Lung (tissue), 12 donors: ENCODE measurements around the gene PRDM10. TPM values are rescaled to one million over a fixed set of nuclear protein-coding genes. Genes with fewer than 3 reads are reported as not detected.

Experiments
- ATAC-seq: fragments of 200-7000 bp; cut with Tn5 transposase; one replicate; pipeline ENCODE4 v1.9.1; 2020; ENCODE audit warnings: moderate number of reproducible peaks; ENCODE audit not compliant: insufficient read depth, low FRiP score
- DNase-seq, 3 donors: peaks; one replicate each; pipeline ENCODE4 v3.0.0-alpha.2; 2013 to 2017
- H3K27ac ChIP-seq, 2 donors: one replicate each; pipeline ENCODE4 v1.5.1; 2013; ENCODE audit warnings: mild to moderate bottlenecking in 2 of 2, moderate library complexity in 2 of 2, control low read depth in 1 of 2, inconsistent platforms in 1 of 2, low read depth in 1 of 2, low read length in 1 of 2
- H3K27me3 ChIP-seq, 3 donors: one replicate each; pipeline ENCODE4 v1.5.1; 2013; ENCODE audit warnings: low read length in 2 of 3; ENCODE audit not compliant: control insufficient read depth in 3 of 3, insufficient read depth in 3 of 3
- H3K36me3 ChIP-seq, 4 donors: one replicate each; pipeline ENCODE4 v1.5.1; 2013; ENCODE audit warnings: low read length in 4 of 4, mild to moderate bottlenecking in 1 of 4, moderate library complexity in 1 of 4; ENCODE audit not compliant: control insufficient read depth in 4 of 4, insufficient read depth in 4 of 4
- H3K4me1 ChIP-seq, 5 donors: one replicate each; pipeline ENCODE4 v1.5.1; 2013; ENCODE audit warnings: low read length in 5 of 5, mild to moderate bottlenecking in 2 of 5, moderate library complexity in 1 of 5; ENCODE audit not compliant: control insufficient read depth in 5 of 5, insufficient read depth in 5 of 5
- H3K4me3 ChIP-seq: one replicate; pipeline ENCODE4 v1.5.1; 2013; ENCODE audit warnings: mild to moderate bottlenecking, control low read depth, moderate library complexity
- H3K9ac ChIP-seq, 2 donors: one replicate each; pipeline ENCODE4 v1.5.1; 2013; ENCODE audit warnings: low read length in 2 of 2, control low read depth in 1 of 2; ENCODE audit not compliant: insufficient read depth in 1 of 2
- H3K9me3 ChIP-seq, 4 donors: one replicate each; pipeline ENCODE4 v1.5.1; 2013; ENCODE audit warnings: low read length in 3 of 4, mild to moderate bottlenecking in 1 of 4, moderate library complexity in 1 of 4; ENCODE audit not compliant: control insufficient read depth in 4 of 4, insufficient read depth in 3 of 4
- WGBS, 2 donors: extraction: QIAGEN DNeasy Blood & Tissue Kit; methylation state at CpG; one replicate each; pipeline ENCODE4 v1.1.7; 2013; 5-methylcytosine and 5-hydroxymethylcytosine counted together
- polyA plus RNA-seq, 2 donors: library from polyadenylated mRNA; stranded (reverse); fragments of 200-250 nt; gene quantifications; one replicate each; pipeline ENCODE4 v1.2.1, GENCODE V29; 2013
- total RNA-seq, 2 donors: library from RNA; depleted of rRNA in 1 of 2; stranded (reverse); fragments of >200 nt in 1 of 2; gene quantifications; one replicate each; pipeline ENCODE4 v1.2.1, GENCODE V29; 2014 to 2021
- TF ChIP-seq, protein P1 (sequence below): IDR thresholded peaks from 2 replicates; pipeline ENCODE4 v1.5.1; 2012; ENCODE audit warnings: mild to moderate bottlenecking; ENCODE audit errors: control extremely low read depth, extremely low read depth
- donor health status: control.
- donor health status: control.
- donor health status: Bipolar disorder and iron deficiency.
- donor health status: healthy.
- donor health status: DM: yes; HTN: yes; CAD: no.

Gene PRDM10
- total and polyA plus RNA-seq, 4 donors, result 2.3 to 19.0 (median 5.7) TPM

GRCh38 chr11:130008326-130008725 is 5.7 kb upstream of the PRDM10 start:
- DNase-seq (no peak), ATAC-seq (no peak)
- Histone ChIP-seq H3K27me3 (no peaks in the 10 kb centered on the region), H3K4me3 (no peak overlapping the region), H3K27ac (no peak overlapping the region), H3K9me3 (peaks cover 0 to 2% (median 0%) of the 10 kb centered on the region in 4 donors), H3K36me3 (no peaks in the 10 kb centered on the region), H3K4me1 (peaks cover 0 to 7% (median 2%) of the 10 kb centered on the region in 5 donors), H3K9ac (no peak overlapping the region)
- TF ChIP-seq, protein P1, sequence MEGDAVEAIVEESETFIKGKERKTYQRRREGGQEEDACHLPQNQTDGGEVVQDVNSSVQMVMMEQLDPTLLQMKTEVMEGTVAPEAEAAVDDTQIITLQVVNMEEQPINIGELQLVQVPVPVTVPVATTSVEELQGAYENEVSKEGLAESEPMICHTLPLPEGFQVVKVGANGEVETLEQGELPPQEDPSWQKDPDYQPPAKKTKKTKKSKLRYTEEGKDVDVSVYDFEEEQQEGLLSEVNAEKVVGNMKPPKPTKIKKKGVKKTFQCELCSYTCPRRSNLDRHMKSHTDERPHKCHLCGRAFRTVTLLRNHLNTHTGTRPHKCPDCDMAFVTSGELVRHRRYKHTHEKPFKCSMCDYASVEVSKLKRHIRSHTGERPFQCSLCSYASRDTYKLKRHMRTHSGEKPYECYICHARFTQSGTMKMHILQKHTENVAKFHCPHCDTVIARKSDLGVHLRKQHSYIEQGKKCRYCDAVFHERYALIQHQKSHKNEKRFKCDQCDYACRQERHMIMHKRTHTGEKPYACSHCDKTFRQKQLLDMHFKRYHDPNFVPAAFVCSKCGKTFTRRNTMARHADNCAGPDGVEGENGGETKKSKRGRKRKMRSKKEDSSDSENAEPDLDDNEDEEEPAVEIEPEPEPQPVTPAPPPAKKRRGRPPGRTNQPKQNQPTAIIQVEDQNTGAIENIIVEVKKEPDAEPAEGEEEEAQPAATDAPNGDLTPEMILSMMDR, result no peak

- ATAC-seq (no peak), DNase-seq (no peak)
- H3K4me3 ChIP-seq, result no peak overlapping the region
- peaks cover 0 to 2% (median 0%) of the 10 kb centered on the region in 4 donors for H3K9me3 ChIP-seq
- no peak overlapping the region for H3K9ac ChIP-seq
- H3K27ac ChIP-seq, result no peak overlapping the region
- 88 to 92% methylated on average over 3 of the region's 3 CpGs for WGBS, 2 donors
- TF ChIP-seq, protein P1, result no peak
- H3K36me3 ChIP-seq, result no peaks in the 10 kb centered on the region
- peaks cover 0 to 8% (median 2%) of the 10 kb centered on the region in 5 donors for H3K4me1 ChIP-seq
- H3K27me3 ChIP-seq, result no peaks in the 10 kb centered on the region
Measured at GRCh38 chr11:130006929-130007328, 4.3 kb upstream of the PRDM10 start.

GRCh38 chr11:130003717-130004001 is 1.0 kb upstream of the PRDM10 start:
- peak overlapping the region; percentile 14 for H3K4me3 ChIP-seq
- H3K27me3 ChIP-seq, result no peaks in the 10 kb centered on the region
- peaks cover 0 to 18% (median 9%) of the 10 kb centered on the region in 5 donors for H3K4me1 ChIP-seq
- peaks cover 0 to 2% (median 0%) of the 10 kb centered on the region in 4 donors for H3K9me3 ChIP-seq
- H3K27ac ChIP-seq, result peak overlapping the region; percentile 99 to 100
- no peak for ATAC-seq
- TF ChIP-seq, protein P1, result no peak
- 5% methylated on average over 8 of the region's 8 CpGs for WGBS, 2 donors
- no peaks in the 10 kb centered on the region for H3K36me3 ChIP-seq
- peak overlapping the region; percentile 84 to 92 for H3K9ac ChIP-seq
- no peak for DNase-seq
